ENCODE data around the gene LPIN2.

LPIN2 gene

GRCh38 chr18:2994603-2995432 lies 18.1 kb downstream of the LPIN2 start:
- ChIA-PET CTCF (interaction anchor here (1.0 to 2.9 kb wide), 11 partner anchors 10 to 252 kb away, joined by 3 to 14 read pairs (median 4); no protein-coding TSS in a partner anchor), POLR2A (no interaction called here)
- TF ChIP-seq CTCF (IDR thresholded peaks at IDR 0.05; ENCODE audit: insufficient read depth, low read length, missing control alignments): peak; percentile 10
- DNase-seq (ENCODE audit: low read depth, low spot score): no peak
- no peak overlapping the region for H3K4me3 ChIP-seq (ENCODE audit: low read depth, low read length)

- no peak for DNase-seq (ENCODE audit: low read depth, low spot score)
- no peak overlapping the region for H3K4me3 ChIP-seq (ENCODE audit: low read depth, low read length)
- no peak for TF ChIP-seq CTCF (IDR thresholded peaks at IDR 0.05; ENCODE audit: insufficient read depth, low read length, missing control alignments)
- ChIA-PET POLR2A (no interaction called here), CTCF (interaction anchor here (0.9 to 2.9 kb wide), 9 partner anchors 9 to 251 kb away, joined by 3 to 14 read pairs (median 4); no protein-coding TSS in a partner anchor)
Observed at GRCh38 chr18:2994020-2994589, 18.8 kb downstream of the LPIN2 start.

DNA sequence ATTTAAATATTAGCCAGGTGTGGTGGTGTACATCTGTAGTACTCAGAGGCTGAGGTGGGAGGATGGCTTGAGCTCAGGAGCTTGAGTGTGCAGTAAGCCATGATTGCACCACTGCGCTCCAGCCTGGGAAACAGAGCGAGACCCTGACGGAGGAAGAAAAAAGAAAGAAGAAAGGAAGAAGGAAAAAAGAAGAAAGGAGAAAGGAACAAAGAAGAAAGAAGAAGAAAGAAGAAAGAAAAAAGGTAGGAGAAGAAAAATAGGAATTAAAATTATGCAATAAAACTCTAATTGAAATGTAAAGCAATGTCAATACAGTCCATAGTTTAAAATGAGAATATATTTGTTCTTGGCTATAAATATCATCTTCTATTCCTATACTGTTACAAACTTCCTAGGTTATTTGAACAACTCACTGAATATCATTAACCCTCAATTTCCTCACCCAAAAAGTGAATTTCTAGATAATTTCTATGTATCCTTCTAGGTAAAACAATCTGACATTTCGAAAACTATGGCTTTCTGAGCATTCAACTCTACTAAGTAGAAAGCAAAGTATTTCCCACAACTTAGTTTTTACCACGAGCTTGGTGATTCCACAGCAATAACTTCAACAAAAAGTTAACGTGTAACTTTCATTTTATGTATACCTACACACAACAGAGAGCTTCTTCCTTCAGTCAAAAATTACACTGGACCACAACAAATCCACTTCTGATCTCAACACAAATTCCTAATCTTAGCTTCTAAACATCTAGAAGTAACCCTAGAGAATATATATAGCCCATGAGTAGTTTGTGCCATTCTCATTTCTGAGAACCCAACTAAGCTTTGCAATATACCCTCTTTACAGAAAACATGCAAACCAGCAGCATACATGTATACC lies 19.7 kb downstream of the LPIN2 start:
- no peak for TF ChIP-seq CTCF (IDR thresholded peaks at IDR 0.05; ENCODE audit: insufficient read depth, low read length, missing control alignments)
- DNase-seq (ENCODE audit: low read depth, low spot score): no peak
- ChIA-PET POLR2A (interaction anchor here (0.6 kb wide), 1 partner anchor 10 kb away, joined by 3 read pairs; no protein-coding TSS in a partner anchor), CTCF (interaction anchor here (0.9 to 2.9 kb wide), 4 partner anchors 8 to 252 kb away, joined by 3 to 14 read pairs (median 6); no protein-coding TSS in a partner anchor)
- no peak overlapping the region for H3K4me3 ChIP-seq (ENCODE audit: low read depth, low read length)

DNA sequence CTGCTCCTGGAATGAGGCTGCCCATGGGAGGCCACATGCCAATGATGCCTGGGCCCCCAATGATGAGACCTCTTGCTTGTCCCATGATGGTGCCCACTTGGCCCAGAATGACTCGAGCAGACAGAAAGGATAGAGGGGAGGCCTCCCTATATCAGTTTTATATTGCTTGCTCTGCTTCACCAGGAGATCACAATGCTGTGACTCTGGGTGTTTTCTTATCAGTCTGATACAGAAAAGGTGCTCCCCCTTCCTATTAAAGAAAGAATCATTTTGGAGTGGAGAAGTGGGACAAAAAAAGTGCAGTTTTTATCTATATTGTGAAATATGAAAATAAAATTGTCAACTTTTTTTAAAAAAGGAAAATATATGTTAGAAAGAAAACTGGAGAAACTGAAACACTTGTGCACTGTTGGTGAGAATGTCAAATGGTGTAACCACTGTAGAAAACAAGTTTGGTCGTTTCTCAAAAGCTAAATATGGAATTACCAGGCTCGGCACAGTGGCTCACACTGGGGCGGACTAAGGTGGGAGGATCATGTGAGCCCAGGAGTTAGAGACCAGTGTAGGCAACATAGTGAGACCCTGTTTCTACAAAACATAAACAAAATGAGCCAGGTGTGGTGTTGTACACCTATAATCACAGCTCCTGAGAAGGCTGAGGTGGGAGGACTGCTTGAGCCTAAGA lies 21.8 kb downstream of the LPIN2 start:
- H3K4me3 ChIP-seq (ENCODE audit: low read depth, low read length): no peak overlapping the region
- no peak for TF ChIP-seq CTCF (IDR thresholded peaks at IDR 0.05; ENCODE audit: insufficient read depth, low read length, missing control alignments)
- ChIA-PET POLR2A (no interaction called here), CTCF (no interaction called here)
- no peak for DNase-seq (ENCODE audit: low read depth, low spot score)

DNA sequence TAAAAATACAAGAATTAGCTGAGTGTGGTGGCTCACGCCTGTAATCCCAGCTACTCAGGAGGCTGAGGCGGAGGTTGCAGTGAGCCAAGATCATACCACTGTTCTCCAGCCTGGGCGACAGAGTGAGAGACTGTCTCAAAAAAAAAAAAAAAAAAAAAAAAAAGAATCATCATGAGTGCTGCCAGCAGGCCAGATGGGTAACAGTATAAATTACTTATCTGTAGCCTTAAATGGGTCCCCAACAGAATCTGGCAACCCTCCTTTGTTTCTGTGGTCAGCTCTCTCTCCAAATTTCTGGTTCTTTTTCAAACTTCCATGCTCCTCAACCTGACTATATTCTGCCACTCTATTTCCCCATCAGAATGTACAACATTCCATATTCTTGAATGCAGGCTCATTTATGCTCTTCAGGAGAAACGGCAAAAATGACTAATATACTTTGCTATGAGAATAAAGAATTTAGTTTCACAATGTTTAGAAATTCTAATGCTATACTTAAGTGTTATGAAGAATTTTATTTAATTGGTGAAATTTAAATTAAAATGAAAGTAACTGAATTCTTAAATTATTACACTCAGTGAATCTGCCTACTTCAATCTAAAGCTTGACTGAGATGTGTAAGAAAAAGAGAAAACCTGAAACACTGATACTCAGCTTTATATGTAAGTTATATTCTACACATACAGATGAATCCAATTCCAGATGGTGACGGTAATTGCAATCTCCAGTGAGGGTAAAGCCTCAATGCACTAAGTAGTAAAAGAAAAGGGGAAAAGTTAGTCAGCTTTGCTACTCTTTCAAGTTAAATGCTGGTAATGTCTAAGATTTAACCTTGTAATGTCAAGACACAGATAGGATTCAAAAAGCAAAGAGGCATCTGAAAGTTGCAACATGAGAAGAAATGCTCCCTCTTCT lies 24.8 kb downstream of the LPIN2 start:
- CTCF ChIA-PET: interaction anchor here (0.8 to 2.0 kb wide), 6 partner anchors 10 to 163 kb away, joined by 3 to 5 read pairs (median 4); no protein-coding TSS in a partner anchor
- no peak for TF ChIP-seq CTCF (IDR thresholded peaks at IDR 0.05; ENCODE audit: insufficient read depth, low read length, missing control alignments)
- DNase-seq (ENCODE audit: low read depth, low spot score): peak; percentile 77
- peak overlapping the region; percentile 9 for H3K4me3 ChIP-seq (ENCODE audit: low read depth, low read length)
- POLR2A ChIA-PET: interaction anchor here (0.6 to 2.1 kb wide), 2 partner anchors 21 to 333 kb away, joined by 3 to 6 read pairs; no protein-coding TSS in a partner anchor
